GM12872 (cell line): Measurements from ENCODE around the gene ST6GAL1.

Experiments used
- TF ChIP-seq, protein P1 (sequence below): IDR thresholded peaks from 3 replicates; pipeline ENCODE4 v1.5.1; 2011; ENCODE audit warnings: low read depth, mild to moderate bottlenecking, low read length, moderate library complexity; ENCODE audit not compliant: insufficient read depth

The ST6GAL1 gene

DNA sequence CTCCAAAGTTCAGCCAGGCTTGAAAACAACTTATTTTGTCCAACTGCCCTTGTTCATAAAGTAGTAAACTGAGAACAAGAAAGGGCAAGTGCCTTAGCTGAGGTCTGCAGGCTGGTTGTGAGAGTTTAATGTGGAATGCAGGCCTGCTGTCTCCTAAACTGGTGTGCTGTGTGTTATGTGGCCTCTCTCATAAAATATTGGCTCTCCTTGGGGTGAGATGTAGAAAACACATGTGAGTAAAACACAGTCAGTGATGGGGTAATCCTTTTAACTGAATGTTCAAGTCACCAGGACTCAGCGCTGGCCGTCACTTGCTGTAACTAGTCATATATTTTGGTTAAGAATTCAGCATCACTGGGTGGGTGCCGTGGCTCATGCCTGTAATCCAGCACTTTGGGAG, 7.1 kb upstream of the ST6GAL1 start:
- TF ChIP-seq, protein P1, sequence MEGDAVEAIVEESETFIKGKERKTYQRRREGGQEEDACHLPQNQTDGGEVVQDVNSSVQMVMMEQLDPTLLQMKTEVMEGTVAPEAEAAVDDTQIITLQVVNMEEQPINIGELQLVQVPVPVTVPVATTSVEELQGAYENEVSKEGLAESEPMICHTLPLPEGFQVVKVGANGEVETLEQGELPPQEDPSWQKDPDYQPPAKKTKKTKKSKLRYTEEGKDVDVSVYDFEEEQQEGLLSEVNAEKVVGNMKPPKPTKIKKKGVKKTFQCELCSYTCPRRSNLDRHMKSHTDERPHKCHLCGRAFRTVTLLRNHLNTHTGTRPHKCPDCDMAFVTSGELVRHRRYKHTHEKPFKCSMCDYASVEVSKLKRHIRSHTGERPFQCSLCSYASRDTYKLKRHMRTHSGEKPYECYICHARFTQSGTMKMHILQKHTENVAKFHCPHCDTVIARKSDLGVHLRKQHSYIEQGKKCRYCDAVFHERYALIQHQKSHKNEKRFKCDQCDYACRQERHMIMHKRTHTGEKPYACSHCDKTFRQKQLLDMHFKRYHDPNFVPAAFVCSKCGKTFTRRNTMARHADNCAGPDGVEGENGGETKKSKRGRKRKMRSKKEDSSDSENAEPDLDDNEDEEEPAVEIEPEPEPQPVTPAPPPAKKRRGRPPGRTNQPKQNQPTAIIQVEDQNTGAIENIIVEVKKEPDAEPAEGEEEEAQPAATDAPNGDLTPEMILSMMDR, result no peak

DNA sequence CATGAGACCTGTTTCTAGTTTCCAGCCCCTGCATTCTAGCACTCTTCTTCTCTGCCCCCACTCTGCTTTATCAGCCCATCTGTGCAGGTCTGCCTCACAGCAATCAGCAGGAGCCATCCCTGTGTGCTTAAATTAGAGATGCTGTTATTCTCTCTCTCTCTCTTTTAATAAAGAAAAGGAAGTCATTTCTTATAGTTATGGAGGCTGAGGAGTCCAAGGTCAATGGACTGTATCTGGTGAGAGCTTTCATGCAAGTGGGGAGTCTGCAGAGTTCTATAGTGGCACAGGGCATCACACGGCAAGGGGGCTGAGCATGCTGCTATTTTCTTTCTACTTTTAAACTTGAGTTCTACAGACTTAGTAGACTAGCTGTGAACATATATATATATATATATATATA, 4.5 kb upstream of the ST6GAL1 start:
- TF ChIP-seq, protein P1, result no peak

DNA sequence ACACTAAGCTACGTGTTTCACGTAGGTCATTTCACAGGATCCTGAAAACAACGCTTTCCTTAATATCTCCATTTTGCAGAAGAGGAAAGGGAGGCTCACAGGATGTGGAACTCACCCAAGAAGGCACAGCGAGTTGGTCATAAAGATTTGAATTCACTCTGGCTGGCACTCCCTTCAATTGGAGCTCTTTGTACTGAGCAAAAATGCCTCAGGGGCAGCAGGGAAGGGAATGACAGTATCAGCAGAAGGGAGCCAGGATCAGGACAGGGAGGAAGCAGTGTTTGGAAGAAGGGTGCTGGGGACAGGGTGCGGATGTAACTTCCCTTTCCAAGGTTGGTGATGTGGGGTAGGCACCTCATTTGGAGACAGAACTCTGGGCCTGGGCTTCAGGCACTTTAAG, 1.1 kb upstream of the ST6GAL1 start:
- TF ChIP-seq, protein P1, result no peak

DNA sequence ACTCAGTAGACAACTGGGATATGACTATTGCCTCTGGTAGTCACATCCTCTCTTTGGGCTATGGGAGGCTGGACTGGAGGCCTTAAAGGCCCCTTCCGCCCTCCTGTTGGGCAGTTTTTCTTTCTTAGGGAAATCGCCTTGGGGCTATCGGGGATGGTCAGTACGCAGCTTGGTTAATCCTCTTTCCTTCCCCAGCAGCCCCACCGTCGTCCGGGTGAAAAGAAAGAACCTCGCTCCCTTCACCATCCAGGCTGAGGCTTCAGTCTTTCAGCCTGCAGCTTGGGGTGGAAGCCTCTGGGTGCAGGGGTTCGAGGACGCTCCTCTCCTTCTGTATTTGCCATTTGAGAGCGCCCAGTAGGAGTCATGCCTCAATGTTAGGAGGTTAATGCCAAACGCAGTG, 641 bp upstream of the ST6GAL1 start:
- TF ChIP-seq, protein P1, result no peak

DNA sequence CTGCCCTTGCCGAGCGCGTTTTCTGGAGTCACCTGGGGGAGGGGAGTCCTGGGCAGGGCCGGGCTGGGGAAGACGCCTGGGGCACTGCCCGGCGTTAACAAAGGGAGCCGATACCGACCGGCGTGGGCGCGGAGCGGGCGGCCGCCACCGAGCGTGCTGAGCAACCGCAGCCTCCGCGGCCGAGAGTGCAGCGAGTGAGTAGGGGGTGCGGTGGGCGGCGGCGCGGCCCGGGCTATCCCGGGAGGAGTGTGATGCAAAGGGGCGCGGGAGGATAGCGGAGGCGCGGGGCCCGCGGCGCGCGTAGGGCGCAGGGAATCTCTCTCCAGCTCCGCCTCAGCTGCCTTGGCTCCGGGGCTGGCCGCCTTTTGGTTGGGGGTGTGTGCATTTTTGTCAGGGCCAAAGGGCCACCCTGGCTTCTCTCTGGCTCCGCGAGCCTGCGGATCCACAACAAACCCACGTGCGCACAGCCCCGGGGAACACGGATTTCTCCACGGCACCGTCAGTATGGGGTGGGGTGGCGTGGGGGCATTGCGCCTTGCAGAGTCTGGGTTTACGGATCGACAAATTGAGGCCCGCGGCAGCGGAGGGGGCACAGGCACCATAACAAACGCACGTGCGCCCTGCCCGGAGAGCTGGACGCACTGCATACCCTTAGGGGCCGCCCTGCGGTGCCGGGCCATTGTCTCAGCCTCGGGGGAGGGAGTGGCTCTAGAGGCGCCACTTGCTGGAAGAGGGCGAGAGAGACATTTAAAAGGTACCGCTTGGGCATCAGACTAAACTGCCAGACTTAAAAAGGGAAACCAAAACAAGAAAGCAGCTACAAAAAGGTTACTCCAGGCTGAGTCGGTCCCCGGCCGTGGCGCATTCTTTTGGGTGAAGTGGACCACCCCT, 560 bp downstream of the ST6GAL1 start:
- TF ChIP-seq, protein P1, result peak; percentile 41; the same call in 2 of the 3 replicates

DNA sequence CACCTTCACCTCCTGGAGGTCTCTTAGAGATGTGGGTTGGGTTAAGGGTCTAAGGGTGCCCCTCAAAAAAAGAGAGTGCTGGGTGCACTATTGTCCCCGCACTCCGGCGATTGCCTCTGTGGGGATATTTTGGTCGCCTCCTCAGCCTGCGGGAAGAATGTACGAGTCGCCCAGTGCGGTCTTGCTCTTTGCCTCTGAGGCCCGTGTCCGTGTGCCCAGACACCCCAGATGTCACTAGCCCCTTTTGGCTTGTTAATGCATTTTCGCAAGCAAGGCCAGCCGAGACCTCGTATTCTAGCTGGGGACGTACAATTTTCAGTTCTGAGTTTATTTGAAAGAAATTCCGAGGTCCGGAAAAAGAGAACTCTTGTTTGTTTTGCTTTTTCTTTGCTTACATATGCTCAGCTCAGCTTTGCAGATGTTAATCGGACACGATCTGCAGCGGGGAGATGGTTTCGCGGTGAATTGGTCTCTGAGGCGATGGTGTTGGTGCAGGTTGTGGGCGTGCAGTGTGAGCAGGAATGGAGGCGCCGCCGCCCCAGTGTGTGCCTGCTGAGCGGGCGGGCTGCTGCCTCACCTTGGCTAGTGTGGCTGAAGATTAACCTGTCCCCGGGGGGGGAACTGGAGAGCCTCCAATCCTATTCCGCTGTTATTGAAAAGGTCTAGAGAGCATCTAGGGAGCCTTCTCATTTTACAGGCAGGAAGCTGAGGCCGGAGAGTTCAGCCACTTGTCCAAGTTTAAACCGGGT, 1.4 kb downstream of the ST6GAL1 start:
- TF ChIP-seq, protein P1, result no peak
